GM18526 (cell line): ENCODE measurements around the gene NGB.

Experiments used
- POLR2A ChIP-seq: IDR thresholded peaks from 3 replicates; pipeline ENCODE4 v1.6.1; 2011; ENCODE audit not compliant: insufficient read length; ENCODE audit errors: extremely low read depth

NGB gene

GRCh38 chr14:77257700-77258099 lies 13.3 kb downstream of the NGB start:
- no peak for TF ChIP-seq POLR2A

GRCh38 chr14:77256694-77257093 lies 14.3 kb downstream of the NGB start:
- TF ChIP-seq POLR2A = no peak

- TF ChIP-seq POLR2A = no peak
Measured at GRCh38 chr14:77253333-77254190, 17.4 kb downstream of the NGB start.

- no peak for TF ChIP-seq POLR2A
Measured at GRCh38 chr14:77251870-77252269, 19.1 kb downstream of the NGB start.

- TF ChIP-seq POLR2A = no peak
Measured at GRCh38 chr14:77250927-77251326, 20.1 kb downstream of the NGB start.

GRCh38 chr14:77249286-77249685 lies 21.7 kb downstream of the NGB start:
- no peak for TF ChIP-seq POLR2A

- TF ChIP-seq POLR2A = no peak
Measured at GRCh38 chr14:77248666-77249065, 22.3 kb downstream of the NGB start.

GRCh38 chr14:77246784-77247183 lies 24.2 kb downstream of the NGB start:
- TF ChIP-seq POLR2A = no peak

- no peak for TF ChIP-seq POLR2A
Measured at GRCh38 chr14:77245820-77246219, 25.2 kb downstream of the NGB start.

GRCh38 chr14:77243853-77244252 lies 27.2 kb downstream of the NGB start:
- TF ChIP-seq POLR2A = no peak

- TF ChIP-seq POLR2A = no peak
Measured at GRCh38 chr14:77242752-77243151, 28.3 kb downstream of the NGB start.

- no peak for TF ChIP-seq POLR2A
Measured at GRCh38 chr14:77241955-77242354, 29.1 kb downstream of the NGB start.

GRCh38 chr14:77240336-77240915 lies 30.6 kb downstream of the NGB start:
- TF ChIP-seq POLR2A = no peak

GRCh38 chr14:77239412-77239811 lies 31.6 kb downstream of the NGB start:
- TF ChIP-seq POLR2A = no peak

GRCh38 chr14:77238996-77239395 lies 32.0 kb downstream of the NGB start:
- TF ChIP-seq POLR2A = no peak

GRCh38 chr14:77238356-77238755 lies 32.6 kb downstream of the NGB start:
- no peak for TF ChIP-seq POLR2A

- TF ChIP-seq POLR2A = no peak
Measured at GRCh38 chr14:77236814-77237213, 34.2 kb downstream of the NGB start.
